ENCODE measurements around the gene FLT4.

The FLT4 gene

DNA sequence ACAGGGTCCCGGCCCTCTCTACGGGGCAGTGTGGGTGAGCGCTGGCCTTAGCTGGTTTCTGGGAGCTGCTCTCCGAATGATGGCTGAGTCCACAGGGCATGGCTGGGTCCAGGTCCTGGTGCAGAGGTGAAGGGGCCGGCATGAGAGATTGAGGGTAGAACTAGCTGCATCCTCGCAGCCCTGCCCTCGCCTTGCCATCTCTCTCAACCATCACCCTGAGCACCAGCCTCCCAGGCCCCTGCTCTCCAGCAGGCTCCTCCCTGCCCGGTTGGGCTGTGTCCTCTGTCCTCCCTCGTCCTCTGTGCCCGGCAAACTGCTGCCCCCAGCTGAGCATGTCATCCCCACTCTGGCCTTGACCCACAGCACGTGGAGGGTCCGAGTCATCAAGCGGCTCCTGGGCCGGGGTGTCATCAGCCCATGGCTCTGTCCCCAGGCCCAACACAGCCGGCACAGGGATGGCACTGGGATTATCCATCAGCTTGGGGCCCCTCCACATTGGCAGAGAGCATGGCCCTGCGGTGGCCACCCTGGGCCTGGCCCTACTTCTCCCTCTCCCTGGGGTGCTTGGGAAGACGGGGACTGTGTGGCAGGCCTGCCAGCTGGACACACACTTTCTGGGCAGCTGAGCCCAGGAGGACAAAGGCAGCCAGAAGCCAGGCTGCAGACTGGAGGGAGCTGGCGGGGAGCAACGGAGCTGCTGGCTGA lies 8.4 kb downstream of the FLT4 start:
- no peak for DNase-seq

DNA sequence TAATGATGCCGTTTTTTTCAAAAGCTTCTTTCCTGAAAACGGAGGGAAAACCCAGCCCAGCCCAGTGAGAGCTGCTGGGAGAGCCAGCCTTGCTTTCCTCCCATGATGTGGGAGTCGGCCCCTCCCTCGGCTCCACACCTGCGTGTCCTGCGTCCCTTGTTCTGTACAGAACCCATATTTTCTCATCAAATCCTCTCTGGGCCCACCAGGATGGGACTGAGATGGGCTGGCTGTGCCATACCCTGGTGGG lies 8.9 kb downstream of the FLT4 start:
- no peak for DNase-seq

DNA sequence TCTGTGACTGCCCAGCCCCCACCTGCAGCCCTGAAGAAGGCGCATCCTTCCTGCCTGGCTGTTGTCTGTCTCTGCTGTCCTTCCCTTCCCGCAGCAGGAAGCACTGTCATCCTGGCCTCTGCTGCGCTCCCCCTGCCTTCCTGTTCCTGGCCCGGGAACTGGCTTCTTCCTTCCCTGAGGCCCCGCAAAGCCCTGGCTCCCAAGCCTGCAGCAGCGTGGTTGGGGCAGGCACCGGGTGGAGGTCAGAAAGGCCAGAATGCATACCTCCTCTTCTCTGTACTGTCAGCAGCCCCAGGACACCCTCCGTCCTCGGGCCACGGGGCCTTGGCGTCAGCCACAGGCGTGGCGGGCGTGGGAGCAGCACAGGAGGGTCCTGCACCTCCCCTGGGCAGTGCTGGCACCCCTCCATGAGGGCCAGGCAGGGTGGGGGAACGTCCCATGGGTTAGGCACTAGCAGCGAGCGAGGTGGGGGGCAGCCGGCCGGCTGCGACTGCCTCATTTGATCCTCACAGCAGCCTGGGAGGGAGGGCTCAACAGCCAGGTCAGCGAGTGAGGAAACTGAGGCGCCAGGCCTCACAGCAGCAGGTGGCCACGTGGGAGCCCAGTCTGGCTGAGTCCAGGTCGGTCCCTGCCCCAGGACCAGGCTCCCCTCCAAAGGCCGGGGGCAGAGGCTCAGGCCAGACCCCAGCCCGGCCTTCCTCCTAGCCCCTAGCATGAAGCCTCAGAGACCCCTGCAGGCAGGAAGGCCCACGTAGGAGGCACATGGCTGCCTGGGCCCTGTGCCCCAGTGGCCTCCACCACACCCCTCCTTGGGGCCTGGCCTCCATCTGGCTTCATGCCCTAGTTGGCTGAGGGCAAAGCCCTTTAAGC lies 9.4 kb downstream of the FLT4 start:
- no peak for DNase-seq

DNA sequence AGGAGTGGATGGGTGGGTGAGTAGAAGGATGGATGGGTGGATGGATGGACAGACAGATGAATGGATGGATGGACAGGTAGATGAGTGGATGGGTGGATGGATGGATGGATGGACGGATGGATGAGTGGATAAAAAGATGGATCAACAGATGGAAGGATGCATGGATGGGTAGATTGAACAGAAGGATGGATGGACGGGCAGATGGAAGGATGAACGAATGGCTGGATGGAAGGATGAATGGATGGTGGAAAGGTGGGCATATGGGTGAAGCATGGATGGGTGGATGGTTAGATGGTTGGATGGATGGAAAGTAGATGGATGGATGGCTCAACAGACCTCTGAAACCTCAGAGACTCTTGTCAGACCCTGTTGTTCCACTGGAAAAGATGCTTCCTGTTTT lies 10.1 kb downstream of the FLT4 start:
- no peak for DNase-seq

DNA sequence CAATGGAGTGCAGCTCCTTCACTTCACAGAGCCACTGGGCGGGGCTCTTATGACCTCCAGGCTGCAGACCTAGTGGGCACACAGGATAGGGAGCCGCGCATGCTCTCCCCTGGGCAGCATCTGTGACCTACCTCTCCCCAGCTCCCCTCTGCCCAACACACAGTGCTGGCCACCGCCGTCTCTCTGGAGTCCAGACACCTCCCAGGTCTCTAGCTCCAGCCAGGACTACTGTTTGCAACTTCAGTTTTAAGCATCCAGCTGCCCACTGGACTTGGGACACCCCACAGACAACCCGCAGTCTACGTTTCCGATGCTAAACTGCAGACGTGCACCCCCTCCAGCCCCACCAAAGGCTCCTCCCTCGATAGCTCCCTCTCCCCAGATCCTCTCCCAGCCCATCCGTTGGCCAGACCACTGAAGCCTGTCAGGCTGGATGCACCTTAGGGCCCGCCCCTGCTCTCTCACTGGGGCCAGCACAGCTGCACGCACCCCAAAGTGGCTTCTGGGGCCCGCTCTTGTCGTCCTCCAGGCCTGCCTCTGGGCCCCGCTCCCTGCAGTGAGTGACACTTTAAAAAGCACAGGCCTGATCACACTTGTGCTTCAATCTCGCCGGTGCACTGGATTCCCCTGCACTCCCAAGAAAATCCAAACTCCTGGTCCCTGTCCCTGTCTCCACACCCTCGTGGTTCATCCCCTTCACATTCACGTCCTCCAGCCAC lies 11.3 kb downstream of the FLT4 start:
- DNase-seq, result no peak

DNA sequence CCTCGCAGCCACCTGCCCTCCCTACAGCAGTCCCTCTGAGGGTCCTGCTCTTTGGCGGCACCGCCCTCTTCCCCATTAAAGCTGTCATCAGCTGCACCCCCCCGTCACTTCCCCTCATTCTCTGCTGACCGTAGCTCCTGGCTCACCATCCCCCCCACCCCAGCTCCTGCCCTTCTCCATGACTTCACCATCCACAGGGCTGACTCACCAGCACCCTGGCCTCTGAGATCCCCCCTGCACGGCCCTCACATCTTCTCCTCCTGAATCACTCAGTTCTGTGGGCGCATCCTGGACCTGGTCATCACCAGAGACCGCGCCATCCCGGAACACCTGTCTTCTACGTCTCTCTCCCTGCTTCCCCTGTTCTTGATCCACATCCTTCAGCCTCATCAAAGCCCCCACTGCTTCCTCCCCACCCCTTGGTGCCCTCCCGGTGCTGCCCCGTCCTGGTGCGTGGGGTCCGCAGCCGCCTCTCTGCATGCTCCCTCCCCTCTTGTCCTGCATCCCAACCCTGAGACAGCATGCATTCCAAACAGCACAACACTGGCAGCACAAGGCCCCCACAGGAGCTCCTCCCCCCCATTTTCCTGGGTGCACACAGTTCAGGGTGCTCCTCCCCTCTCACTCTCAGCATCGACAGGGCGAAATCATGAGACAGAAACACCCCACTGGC lies 12.9 kb downstream of the FLT4 start:
- DNase-seq, result no peak

DNA sequence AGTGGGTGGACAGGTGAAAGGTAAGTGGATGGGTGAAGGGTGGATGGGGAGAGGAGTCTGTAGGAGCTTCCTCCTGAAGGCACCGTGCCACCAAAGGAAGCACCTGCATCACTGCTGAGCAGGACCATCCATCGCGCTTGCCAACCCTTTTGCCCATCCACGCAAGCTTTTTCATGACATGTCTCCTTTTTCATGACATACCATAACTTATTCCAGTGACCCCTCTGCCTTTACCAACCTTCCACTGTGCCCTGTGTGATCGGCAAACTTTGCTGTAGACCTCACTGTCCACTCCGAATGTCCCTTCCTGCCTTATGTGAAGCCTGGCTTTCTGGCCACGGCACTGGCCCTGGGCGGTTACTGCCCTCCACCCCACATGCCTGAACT lies 13.4 kb downstream of the FLT4 start:
- DNase-seq, result no peak

DNA sequence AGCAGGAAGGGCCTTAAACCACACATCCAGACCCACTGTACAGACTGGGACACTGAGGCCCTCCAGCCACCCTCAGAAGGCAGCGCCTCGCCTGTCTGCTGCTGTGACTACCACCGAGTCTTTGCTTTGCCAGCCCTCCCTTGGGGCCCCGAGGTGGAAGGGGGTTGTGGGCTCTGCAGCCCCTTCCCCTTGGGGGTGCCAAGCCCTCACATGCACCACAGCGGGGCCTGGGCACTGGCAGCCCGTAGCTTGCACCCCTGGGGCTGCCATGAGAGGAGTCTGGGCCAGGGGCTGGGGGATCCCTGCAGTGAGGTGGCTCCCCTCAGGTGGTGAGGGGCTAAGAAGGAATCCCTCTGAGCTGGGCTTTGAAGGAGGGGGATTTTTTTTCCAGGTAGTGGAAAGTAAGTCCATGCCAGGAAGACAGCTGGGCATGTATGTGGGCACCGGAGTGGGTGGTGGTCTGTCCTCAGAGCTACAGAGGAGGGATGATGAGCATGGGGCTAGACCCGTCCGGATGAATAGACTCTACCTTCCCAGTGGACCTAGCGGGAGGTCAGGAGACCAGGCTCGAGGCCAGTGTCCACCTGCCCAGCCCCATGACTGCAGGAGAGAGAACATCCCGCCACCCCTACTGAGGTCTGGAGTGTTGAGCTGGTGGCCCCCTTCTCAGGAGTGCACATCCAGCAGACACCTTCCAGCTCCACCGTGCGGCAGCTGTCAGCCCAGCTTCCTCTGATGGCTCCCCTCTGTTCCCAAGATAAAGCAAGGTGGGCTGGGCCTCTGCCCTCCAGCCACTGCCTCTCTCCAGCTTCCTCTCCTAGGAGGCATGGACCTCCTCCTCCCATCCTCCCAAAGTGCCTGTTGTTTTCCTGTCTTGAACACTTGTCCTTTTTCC lies 15.9 kb downstream of the FLT4 start:
- DNase-seq, result no peak

DNA sequence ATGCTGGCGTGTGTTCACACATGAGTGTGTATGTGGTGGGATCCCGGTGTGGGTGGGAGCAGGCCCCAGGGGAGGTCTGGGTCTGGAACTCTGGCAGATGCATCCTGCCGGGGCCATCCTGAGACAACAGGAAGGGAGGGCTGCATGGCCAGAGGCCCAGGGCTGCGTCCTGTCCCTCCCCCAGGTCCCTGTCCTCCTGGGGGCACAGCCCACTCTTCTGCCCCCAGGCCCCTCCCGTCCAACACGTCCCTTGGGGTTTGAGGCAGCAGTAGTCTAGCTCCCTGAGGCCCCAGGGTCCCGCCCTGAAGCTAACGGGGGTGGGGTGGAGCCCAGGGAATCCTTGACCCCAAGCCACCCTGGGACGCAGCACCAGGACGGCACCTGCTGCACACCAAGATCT lies 16.6 kb downstream of the FLT4 start:
- no peak for DNase-seq

DNA sequence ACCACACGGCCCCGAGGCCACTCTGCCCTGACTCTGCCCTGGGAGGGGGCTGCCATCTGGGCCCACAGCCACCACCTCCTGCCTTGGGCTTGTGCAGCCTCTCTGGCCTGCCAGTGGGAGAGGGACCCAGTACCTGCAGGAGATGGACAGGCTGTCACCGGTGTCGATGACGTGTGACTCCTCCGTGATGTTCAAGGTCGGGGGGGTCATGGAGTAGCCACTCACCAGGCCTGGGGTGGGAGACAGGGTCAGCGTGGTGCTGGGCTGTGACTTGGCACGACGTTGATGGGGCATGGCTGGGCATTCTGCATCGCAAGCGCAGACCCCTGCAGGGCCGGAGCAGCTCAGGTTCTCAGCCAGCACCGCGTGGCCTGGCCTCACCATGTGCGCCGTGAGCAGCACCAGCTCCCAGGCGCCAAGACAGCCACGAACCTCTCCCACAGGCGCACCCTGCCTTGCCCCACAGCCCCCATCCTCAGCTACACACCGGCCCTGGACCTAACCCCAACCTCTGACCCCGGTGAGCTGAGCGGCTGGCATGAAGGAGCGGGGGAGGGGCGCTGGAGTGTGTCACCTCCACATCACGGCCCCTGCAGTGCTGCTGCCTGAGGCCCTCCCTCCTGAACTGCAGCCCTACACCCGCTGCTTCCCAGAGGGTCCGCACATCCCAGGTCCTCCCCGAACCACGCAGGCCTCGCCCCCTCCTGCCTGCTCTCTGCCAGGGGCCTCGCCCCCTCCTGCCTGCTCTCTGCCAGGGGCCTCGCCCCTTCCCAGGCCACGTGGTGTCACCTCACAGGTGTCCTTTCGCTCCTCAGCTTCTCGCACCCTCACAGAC lies 17.6 kb downstream of the FLT4 start:
- no peak for DNase-seq

DNA sequence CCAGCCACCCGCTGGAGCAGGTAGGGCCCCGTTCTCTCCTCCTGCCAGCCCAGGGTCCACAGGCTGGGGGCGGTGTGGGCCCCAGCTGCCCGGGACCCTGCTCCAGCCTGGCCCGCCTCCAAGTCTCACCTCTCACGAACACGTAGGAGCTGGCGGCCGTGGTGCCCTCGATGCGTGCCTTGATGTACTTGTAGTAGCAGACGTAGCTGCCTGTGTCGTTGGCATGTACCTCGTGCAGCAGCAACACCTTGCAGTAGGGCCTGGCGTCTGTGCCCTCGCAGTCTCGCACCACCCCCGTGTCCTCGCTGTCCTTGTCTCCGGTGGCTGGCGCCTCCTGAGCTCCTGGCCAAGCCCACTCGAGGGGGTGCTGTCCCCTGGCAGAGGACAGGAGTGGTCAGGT lies 19.0 kb downstream of the FLT4 start:
- DNase-seq, result no peak

DNA sequence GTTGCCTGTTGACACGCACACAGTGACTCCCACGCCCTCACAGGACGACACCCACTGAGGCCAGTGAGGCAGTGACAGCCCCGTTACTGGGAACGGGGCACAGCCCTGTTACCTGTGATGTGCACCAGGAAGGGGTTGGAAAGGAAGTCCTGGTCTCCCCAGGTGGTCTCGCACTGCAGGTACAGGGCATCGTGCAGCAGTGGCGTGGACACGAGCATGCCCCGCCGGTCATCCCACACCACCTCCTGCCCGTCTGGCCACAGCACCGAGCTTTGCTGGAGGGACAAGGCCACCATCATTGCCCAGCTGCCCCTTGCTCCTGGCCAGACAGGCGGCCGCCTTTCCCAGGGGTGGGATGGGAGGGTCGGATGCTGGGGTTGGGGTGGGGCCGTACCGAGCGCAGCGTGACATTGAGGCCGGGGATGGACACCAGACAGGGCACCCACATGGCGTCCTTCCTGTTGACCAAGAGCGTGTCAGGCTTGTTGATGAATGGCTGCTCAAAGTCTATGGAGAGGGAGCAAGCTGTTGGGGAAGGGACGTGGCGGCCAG lies 19.5 kb downstream of the FLT4 start:
- no peak for DNase-seq

DNA sequence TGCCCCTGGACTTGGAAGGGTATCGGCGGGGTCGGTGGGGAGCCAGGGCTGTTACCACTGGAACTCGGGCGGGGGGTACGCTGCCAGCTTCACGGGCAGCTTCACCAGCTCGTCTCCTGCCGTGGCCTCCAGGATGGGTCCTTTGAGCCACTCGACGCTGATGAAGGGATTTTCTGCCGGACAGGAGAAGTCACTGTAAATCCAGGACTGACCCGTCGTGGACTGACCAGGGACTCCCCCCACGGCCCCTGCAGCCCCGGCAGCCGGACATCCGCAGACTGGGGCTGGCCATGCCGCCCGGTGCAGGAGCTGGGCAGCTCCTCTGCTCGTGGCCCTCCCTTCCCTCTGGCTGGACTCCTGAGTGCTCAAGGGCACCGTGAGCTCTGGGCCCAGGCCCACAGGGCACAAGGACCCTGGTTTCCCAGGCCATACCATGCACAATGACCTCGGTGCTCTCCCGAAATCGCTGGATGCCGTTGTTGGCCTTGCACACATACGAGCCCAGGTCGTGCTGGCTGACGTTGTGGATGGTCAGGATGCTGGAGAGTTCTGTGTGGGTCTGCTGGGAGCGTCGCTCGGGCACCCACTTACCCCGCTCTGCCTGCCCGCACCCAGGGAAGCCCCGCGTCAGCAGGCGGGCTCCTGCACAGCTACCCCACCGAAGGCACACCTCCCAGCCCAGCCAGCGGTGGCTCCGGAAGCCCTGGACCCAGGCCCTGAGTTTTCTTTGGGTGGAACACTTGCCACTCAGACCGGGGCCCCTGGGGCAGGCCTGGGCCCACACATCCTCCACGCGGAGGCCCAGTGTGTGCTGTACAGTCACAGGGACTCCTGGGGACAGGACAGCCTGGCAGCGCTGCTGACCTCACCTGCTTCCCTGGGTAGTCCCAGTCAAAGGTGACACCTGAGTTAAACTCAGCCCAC lies 20.3 kb downstream of the FLT4 start:
- DNase-seq, result no peak

DNA sequence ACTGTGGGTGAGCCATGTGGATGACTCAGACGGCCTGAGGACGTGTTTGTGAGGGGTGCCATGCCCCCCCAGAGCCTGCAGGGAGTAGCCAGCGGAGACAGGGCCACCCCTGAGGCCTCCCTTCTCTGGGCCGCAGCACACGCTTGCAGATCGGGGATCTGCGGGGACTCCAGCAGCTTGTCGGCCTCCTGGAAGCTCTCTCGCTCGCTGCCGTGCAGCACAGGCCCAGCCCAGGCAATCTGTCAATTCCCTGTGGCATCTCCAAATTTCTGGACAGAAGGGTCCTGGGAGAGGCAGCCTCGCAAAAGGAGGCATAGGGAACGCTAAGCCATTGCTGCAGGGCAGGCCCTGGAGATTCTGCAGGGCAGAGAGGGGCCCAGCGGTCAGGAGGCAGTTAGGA lies 21.2 kb downstream of the FLT4 start:
- DNase-seq, result no peak

DNA sequence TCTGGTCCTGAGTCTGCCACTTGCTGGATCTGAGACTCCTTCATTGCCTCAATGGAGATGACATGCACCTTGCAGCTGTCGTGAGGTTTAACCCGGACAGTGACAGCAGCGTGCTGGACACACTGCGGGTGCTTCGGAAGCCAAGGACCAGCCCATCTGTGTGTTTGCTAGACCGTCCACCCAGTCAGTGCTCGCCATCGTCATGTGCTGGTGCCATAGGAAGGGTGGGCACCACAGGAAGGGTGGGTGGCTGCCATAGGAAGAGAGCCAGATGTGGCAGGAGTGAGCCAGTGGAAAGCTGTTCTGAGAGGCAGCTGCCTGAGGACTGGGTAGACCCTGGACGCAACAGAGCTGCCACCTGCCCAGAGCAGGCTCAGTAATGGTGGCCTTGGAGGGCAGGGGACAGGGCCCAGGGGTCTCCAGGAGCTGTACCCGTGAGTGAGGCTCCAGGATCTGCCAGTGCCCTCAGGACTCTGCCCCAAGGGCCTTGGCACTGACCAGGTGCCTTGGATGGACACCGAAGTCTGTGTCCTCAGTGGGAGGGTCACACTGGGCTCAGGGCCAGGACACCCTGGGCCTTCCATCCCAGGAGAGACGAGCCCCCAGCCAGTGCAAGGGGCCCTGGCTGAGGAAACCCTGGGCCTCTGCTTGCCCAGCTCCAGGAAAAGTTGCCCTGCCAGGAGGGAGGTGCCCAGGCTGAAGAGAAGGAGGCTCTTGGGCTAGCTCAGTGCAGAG lies 21.8 kb downstream of the FLT4 start:
- no peak for DNase-seq

DNA sequence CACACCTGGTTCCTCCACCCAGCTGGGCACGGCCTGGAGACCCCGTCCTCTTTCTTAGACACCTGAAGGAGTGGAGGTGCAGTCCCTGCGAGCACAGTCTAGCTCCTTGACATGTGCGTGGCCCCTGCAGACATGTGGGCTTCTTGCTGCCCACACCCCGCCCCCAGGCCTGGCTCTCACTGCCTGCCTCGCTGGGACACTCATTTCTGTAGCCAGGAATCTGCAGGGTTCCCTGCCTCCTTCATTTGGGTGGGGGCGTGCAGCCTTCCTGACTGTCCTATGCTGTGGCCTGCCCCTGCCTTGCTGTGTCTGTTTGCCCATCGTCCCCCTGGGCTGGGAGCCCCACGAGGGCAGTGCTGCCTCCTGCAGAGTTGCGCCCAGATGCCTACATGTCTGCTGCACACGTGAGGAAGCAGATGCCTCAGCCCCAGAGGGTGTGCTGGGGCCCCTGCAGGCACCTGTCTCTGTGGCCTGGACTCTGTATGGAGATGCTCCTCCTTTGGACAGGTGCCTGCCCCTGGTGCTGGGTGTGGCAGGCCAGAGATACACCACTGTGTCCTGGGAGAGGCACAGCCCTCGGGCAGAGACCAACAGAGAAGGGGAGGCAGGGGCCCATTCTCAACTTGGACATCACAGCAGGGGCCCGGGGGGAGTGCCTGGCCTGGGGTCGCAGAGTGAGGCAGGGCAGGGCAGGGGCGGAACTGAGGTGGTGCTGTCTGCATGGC lies 22.6 kb downstream of the FLT4 start:
- no peak for DNase-seq

DNA sequence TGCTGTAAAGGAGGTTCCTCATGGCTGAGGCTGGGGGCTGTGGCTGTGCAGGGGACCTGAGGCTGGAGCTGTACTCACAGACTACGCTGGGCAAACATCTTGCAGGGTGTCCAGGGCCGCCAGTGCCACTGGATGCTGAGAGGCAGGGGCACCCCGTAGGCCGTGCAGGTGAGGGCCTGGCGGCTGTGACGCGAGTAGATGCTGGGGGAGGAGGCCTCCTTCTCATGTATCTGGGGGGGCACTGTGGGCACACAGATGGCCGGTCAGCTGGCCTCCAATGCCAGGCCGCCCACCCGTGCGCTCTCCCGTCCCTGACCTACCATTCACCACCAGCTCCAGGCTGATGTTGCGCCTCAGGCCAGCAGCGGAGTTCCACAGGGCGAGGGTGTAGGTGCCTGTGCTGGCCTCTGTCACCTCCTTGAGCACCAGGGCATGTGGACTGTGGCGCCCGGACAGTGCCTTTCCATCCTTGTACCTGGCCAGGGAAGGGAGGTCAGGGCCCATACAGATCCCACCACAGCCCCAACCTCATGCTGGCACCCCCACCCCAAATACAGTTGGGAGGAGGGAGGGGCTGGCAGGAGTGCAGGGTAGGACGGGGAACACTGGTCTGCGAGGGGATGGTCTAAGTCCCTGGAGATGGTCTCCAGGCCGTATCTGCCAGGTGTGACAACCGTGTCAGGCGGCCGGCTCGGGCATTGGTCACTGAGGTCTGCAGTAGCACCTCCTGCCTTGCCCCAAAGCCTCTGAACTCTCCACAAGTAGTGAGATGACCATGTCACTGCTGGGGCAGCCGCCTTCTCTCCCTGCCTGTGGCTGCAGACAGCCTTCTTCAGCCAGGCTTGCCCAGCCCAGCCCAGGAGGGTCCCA lies 23.4 kb downstream of the FLT4 start:
- DNase-seq, result no peak

All from stimulated activated naive CD4-positive, alpha-beta T cell treated with Interleukin-2 at 50 U/mL for 16 hours (primary cell).